Mucosa of descending colon (tissue), 3 donors: ENCODE results near the gene SMARCD3. TPM values are rescaled to one million over a fixed set of nuclear protein-coding genes. Genes with fewer than 3 reads are reported as not detected.

ENCODE experiments used
- ATAC-seq: fragments of 200-7000 bp; cut with Tn5 transposase; one replicate; pipeline ENCODE4 v1.9.1; 2020; ENCODE audit warnings: mild to moderate bottlenecking, moderate library complexity
- DNase-seq, 3 donors: peaks; one replicate each; pipeline ENCODE4 v3.0.0-alpha.2; 2020
- H3K36me3 ChIP-seq: fragments of 200-600 bp; one replicate; pipeline ENCODE4 v1.8.0; 2021; ENCODE audit warnings: low read depth, mild to moderate bottlenecking
- H3K4me1 ChIP-seq: fragments of 200-600 bp; one replicate; pipeline ENCODE4 v1.8.0; 2021; ENCODE audit warnings: low read depth, mild to moderate bottlenecking
- H3K4me3 ChIP-seq: fragments of 200-600 bp; one replicate; pipeline ENCODE4 v1.8.0; 2021; ENCODE audit warnings: mild to moderate bottlenecking
- H3K9me3 ChIP-seq: fragments of 200-600 bp; one replicate; pipeline ENCODE4 v1.8.0; 2021; ENCODE audit warnings: mild to moderate bottlenecking
- intact Hi-C, 2 donors: fragments of 100-400 bp; cut with DNase I in 1 of 2; cut with micrococcal nuclease in 1 of 2; formaldehyde crosslinking; loops; one replicate each; pipeline versions ENCODE4 v1.11.0 to v1.11.1; 2022; cut with DNase I, micrococcal nuclease
- total RNA-seq, 3 donors: library from RNA; stranded (reverse); fragmentation: NEBNext Ultra II Directional in 2 of 3; extraction: Animal tissue kit (Norgen Biotek cat#: 25700) in 2 of 3; gene quantifications; one replicate each; pipeline versions ENCODE4 v1.2.1 to v1.2.4, GENCODE V29; 2021 to 2023
- TF ChIP-seq, protein P1 (sequence below): fragments of 200-600 bp; IDR thresholded peaks from one replicate; pipeline ENCODE4 v1.8.0; 2022; ENCODE audit warnings: antibody characterized with exemption, mild to moderate bottlenecking
- donor health status: DM: no; HTN: no; CAD: no; lungs with moderate emphysema.
- donor health status: DM: no; HTN: no; CAD: no.
- donor health status: DM: no; HTN: yes; CAD: no.

The SMARCD3 gene
- total RNA-seq, 3 donors from 2014 or later, result 5.1 to 44.3 (median 10.0) TPM

DNA sequence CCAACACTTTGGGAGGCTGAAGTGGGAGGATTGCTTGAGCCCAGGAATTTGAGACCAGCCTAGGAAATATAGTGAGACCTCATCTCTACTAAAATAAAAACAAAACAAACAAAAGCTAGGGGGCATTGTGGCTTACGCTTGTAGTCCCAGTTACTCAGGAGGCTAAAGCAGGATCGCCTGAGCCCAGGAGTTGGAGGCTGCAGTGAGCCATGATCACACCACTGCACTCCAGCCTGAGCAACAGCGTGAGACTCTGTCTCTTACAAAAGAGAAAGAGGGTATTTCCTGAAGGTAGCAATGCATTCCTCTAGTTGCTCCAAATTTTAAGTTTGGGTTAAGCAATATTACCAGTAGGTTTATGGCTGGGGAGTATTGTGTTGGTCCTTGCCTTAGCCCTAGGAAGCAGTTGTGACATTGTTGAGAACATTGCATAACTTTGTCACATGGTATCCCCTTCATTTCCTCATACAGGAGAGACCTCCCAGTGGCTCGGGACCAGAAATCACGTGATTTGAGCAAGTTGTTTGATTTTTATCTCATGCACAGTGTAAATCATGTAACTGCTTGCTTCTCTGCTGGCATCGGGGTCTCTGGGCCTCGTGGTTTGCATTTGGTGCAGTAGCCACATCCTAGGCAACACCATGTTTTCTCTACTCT lies 23.3 kb upstream of the SMARCD3 start:
- no peaks in the 10 kb centered on the region for H3K36me3 ChIP-seq
- peak; percentile 67 for ATAC-seq
- DNase-seq, result peak in 1 of 3 donors; percentile 51
- H3K4me3 ChIP-seq, result no peak overlapping the region
- H3K4me1 ChIP-seq, result no peaks in the 10 kb centered on the region
- intact Hi-C loops, result no loop called here
- H3K9me3 ChIP-seq, result no peaks in the 10 kb centered on the region
- TF ChIP-seq, protein P1, sequence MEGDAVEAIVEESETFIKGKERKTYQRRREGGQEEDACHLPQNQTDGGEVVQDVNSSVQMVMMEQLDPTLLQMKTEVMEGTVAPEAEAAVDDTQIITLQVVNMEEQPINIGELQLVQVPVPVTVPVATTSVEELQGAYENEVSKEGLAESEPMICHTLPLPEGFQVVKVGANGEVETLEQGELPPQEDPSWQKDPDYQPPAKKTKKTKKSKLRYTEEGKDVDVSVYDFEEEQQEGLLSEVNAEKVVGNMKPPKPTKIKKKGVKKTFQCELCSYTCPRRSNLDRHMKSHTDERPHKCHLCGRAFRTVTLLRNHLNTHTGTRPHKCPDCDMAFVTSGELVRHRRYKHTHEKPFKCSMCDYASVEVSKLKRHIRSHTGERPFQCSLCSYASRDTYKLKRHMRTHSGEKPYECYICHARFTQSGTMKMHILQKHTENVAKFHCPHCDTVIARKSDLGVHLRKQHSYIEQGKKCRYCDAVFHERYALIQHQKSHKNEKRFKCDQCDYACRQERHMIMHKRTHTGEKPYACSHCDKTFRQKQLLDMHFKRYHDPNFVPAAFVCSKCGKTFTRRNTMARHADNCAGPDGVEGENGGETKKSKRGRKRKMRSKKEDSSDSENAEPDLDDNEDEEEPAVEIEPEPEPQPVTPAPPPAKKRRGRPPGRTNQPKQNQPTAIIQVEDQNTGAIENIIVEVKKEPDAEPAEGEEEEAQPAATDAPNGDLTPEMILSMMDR, result no peak

DNA sequence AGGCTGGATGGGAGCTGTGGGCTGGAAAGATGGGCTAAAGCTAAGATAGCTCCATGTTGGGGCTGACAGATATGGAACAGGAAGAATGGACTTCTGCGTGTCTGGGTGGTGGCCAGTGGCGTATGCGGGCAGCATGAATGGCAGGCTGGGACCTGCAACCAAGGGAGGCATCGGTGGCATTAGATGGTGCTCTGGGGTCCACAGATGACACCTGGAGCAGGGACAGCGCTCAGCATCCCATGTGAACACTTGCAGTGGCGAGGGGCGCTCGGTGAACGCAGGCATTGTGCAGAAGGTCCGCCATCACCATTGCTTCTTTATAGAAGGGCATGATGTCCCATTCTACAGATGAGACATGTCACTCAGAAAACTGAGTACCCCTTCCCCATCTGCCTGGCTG lies 21.0 kb upstream of the SMARCD3 start:
- Histone ChIP-seq H3K9me3 (no peaks in the 10 kb centered on the region), H3K36me3 (no peaks in the 10 kb centered on the region), H3K4me3 (no peak overlapping the region), H3K4me1 (no peaks in the 10 kb centered on the region)
- DNase-seq (no peak), ATAC-seq (no peak)
- intact Hi-C loops, result no loop called here
- TF ChIP-seq, protein P1, result no peak

DNA sequence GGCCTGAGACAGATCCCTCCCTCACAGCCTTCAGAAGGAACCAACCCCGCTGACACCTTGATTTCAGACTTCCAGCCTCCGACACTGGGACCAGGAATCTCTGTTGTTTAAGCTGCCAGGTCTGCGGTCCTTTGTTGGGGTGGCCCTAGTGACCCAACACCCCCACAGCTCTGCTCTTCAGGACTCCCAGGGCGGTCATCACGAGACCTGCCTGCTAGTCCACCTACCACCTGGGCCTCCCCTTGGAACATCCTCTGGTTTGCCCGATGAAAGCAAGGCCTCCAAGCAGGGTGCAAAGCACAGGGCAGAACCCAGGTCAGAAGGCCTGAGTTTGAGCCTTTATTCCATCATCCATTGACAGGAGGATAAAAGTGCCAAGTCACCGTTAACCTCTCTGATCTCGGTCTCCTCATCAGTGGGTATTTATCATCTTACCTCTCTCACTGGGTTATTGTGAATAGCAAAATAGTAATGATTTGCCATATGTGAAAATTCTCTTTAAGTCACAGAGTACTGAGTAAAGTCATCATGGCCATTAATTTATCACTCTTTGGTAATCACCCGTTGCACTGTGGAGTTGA lies 16.9 kb upstream of the SMARCD3 start:
- TF ChIP-seq, protein P1, result no peak
- no peak for ATAC-seq
- DNase-seq, result no peak
- Histone ChIP-seq H3K4me1 (no peaks in the 10 kb centered on the region), H3K9me3 (no peaks in the 10 kb centered on the region), H3K36me3 (no peaks in the 10 kb centered on the region), H3K4me3 (no peak overlapping the region)
- intact Hi-C loops, result no loop called here

DNA sequence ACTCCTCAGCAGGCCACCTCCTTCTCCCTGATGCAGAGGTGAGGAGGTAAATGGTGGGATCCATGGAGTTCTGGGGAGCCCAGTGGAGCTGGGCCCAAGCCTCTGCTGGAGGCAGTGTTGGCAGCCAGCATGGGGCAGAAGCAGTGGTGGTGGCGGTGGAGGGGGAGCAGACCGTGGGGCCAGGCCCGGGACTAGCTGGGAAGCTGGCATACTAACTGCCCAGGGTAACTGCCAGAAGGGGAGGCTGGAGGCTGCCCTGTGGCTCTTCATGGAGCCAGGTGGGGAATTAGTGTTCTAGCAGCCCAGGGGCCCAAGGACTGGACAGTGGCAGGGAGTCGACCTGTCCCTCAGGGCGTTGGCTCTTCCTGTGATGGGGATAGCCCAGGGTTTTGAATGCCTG lies 16.1 kb upstream of the SMARCD3 start:
- Histone ChIP-seq H3K9me3 (no peaks in the 10 kb centered on the region), H3K4me1 (no peaks in the 10 kb centered on the region), H3K36me3 (no peaks in the 10 kb centered on the region), H3K4me3 (no peak overlapping the region)
- TF ChIP-seq, protein P1, result no peak
- intact Hi-C loops, result no loop called here
- no peak for DNase-seq
- ATAC-seq, result no peak

DNA sequence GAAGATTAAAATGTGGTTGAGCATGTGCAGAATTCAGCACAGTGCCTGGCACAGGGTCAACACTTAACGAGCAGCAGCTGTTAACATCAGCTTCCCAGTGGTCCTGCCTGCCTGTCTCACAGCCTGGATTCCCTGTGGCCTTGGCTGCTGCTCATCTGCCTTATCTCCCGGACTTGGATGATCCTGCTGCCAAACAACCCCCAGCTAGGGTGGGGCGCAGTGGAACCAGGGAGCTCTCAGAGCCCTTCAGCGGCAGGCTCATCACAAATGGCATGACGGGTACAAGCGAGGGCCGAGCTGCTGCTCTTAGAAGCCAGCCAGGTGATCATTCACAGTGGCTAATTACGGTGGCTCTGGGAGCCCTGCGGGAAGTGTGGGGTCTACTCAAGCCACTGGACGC lies 13.0 kb upstream of the SMARCD3 start:
- intact Hi-C loops, result no loop called here
- no peaks in the 10 kb centered on the region for H3K9me3 ChIP-seq
- DNase-seq (peak in 1 of 3 donors; percentile 37), ATAC-seq (no peak)
- no peak overlapping the region for H3K4me3 ChIP-seq
- H3K4me1 ChIP-seq, result no peaks in the 10 kb centered on the region
- TF ChIP-seq, protein P1, result no peak
- H3K36me3 ChIP-seq, result no peaks in the 10 kb centered on the region
